Activated effector memory CD4-positive, alpha-beta T cell treated with Interleukin-2 at 50 U/mL for 16 hours (primary cell): ENCODE data around the gene ACOT9.
A peak's percentile ranks its signal among the peaks of the same experiment; 100 is the strongest.
"Not testable (repeated sequence)": the region's sequence is repeated elsewhere in the genome, so short reads cannot be mapped to it uniquely, and the experiment has no call there.

Source experiments
- DNase-seq: peaks from one replicate; pipeline ENCODE4 v3.0.0-alpha.2; 2020

ACOT9 gene

GRCh38 chrX:23676486-23676885 is 66.6 kb downstream of the ACOT9 start:
- DNase-seq, result not testable (repeated sequence)

DNA sequence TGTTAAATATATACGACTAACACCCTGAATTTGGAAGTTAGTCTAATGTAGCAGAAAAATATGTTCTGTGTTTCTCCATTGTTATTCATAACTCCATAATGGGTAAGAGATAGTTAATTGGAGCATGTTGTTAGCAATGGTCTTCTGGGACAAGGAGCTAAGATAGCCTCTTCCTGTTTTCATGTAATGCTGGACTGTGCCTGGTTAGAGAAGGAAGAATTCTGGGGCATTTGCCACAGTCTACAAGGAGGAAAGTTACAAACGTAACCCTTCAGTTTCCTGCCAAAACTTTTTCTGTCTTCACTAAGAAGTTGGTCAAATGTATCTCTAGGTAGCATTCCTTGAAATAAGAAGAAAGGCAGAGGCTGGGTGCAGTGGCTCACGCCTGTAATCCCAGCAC is 70.0 kb downstream of the ACOT9 start:
- DNase-seq, result no peak

- no peak for DNase-seq
Measured at GRCh38 chrX:23670528-23670927, 72.5 kb downstream of the ACOT9 start.

DNA sequence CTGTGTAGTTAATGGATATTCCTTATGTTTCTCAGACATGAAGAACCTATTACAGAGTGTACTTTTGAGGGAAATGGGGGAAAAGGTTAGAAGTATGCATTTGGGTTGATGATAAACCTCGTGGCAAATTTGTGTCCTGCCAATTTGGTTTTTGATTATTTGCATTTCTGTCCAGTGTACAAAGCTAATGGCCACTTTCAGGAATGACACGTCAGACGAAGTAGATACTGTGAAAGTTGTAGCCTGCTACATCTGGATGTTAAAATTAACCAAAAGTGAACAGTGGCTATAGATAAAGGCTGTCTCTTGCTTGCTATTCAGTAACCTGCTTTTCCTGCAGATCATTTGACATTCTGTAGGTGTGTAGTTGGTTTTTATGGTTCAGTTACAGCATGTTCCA is 74.7 kb downstream of the ACOT9 start:
- no peak for DNase-seq

- peak; percentile 64 for DNase-seq
Measured at GRCh38 chrX:23667239-23668177, 75.6 kb downstream of the ACOT9 start, which contains the start of gene PRDX4. Gene PRDX4 (plus strand): TSS chrX:23667493. CDS start chrX:23667571, 78 bp downstream.

DNA sequence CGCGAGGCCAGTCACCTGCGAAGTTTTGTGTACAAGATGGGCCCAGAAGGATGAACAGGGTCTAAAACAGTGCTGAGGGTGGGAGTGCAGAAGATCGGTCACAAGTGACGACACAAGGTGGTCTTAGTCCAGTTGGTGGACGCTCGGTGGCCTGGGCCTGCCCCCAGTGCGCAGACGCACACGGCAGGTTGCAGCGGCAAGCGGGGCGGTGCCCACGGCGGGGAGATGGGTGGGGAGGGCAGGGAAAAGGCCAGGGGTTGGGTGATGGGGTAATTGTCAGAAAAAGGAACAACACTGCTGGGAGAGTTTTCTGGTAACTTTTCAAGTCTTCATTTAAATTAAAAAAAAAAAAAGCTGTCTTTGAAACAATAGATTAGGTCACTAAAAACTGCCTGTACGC is 76.8 kb downstream of the ACOT9 start:
- no peak for DNase-seq

- no peak for DNase-seq
Measured at GRCh38 chrX:23664496-23664895, 78.6 kb downstream of the ACOT9 start.

DNA sequence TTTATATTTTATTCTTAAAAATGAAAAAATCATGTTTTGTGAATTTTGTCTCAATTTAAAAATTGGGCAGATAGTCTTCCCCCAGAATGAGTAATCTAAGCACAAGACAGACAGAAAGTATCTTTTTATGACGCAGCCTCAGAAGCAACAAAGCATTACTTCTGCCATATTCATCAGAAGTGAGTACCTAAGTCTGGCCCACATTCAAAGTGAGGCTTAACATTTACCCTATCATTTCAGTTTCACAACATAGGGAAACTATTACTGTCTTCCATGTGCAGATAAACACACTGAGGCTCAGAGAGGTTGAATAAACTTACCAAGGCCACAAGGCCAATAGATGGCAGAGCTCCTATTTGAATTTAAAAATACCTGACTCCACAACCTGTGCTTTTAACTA is 80.2 kb downstream of the ACOT9 start:
- no peak for DNase-seq

- DNase-seq, result no peak
Measured at GRCh38 chrX:23662187-23662586, 80.9 kb downstream of the ACOT9 start.

GRCh38 chrX:23661671-23662070 is 81.4 kb downstream of the ACOT9 start:
- no peak for DNase-seq

GRCh38 chrX:23660766-23661132 is 82.3 kb downstream of the ACOT9 start:
- no peak for DNase-seq

DNA sequence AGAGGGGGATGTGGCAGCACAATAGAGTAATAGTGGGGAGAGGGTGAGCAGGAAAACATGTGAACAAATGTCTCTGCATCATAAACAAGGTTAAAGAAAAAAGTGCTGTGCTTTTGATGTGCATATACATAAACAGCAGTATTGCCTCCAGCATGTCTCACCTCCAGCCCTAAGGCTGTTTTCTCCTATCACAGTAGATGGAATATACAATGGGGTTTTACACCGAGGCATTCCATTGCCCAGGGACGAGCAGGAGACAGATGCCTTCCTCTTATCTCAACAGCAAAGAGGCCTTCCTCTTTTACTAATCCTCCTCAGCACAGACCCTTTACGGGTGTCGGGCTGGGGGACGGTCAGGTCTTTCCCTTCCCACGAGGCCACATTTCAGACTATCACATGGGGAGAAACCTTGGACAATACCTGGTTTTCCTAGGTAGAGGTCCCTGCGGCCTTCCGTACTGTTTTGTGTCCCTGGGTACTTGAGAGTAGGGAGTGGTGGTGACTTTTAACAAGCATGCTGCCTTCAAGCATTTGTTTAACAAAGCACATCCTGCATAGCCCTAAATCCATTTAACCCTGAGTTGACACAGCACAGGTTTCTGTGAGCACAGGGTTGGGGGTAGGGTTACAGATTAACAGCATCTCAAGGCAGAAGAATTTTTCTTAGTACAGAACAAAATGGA is 82.9 kb downstream of the ACOT9 start:
- not testable (repeated sequence) for DNase-seq

- DNase-seq, result no peak
Measured at GRCh38 chrX:23659339-23659738, 83.7 kb downstream of the ACOT9 start.

DNA sequence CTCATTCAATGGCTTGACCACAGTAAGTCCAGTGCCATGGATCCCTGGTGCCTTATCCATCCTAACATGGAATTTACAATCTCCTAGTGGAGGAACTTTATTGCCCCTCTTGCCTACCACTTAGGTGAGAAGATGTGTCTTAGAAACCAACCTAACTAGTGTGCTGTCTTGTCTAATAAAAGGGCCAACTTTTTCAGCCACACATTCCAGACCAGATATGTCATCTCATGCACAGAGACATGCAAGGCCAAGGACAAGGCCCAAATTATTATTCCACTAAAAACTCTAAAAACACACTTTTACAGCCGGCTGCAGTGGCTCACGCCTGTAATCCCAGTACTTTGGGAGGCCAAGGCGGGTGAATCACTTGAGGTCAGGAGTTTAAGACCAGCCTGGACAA is 86.4 kb downstream of the ACOT9 start:
- no peak for DNase-seq

- no peak for DNase-seq
Measured at GRCh38 chrX:23656091-23656490, 87.0 kb downstream of the ACOT9 start.
